Heart right ventricle (tissue), 16 donors: ENCODE data around the gene GAS6. TPM values are rescaled to one million over a fixed set of nuclear protein-coding genes. Genes with fewer than 3 reads are reported as not detected.
"Not testable (repeated sequence)": the region's sequence is repeated elsewhere in the genome, so short reads cannot be mapped to it uniquely, and the experiment has no call there.

Experiments
- ATAC-seq, 8 donors: fragments of 200-7000 bp; cut with Tn5 transposase; one replicate each; pipeline ENCODE4 v1.9.1; 2020; ENCODE audit warnings: mild to moderate bottlenecking in 8 of 8, moderate library complexity in 8 of 8, moderate number of reproducible peaks in 1 of 8
- DNase-seq, 2 donors: peaks; one replicate each; pipeline ENCODE4 v3.0.0-alpha.2; 2020
- H3K27ac ChIP-seq, 10 donors: fragments of 200-600 bp; sonication (generic) in 2 of 10; one replicate each; pipeline versions ENCODE4 v1.5.0 to v1.8.0; 2020 to 2022; ENCODE audit warnings: mild to moderate bottlenecking in 3 of 10
- H3K27me3 ChIP-seq, 7 donors: fragments of 200-600 bp; one replicate each; pipeline ENCODE4 v1.8.0; 2021 to 2022; ENCODE audit warnings: mild to moderate bottlenecking in 2 of 7
- H3K36me3 ChIP-seq, 9 donors: fragments of 200-600 bp; sonication (generic) in 1 of 9; one replicate each; pipeline versions ENCODE4 v1.5.0 to v1.8.0; 2020 to 2022; ENCODE audit warnings: mild to moderate bottlenecking in 2 of 9
- H3K4me1 ChIP-seq, 9 donors: fragments of 200-600 bp; sonication (generic) in 1 of 9; one replicate each; pipeline versions ENCODE4 v1.5.0 to v1.8.0; 2020 to 2022; ENCODE audit warnings: mild to moderate bottlenecking in 4 of 9
- H3K4me3 ChIP-seq, 10 donors: fragments of 200-600 bp; sonication (generic) in 2 of 10; one replicate each; pipeline versions ENCODE4 v1.5.0 to v1.8.0; 2020 to 2022; ENCODE audit warnings: mild to moderate bottlenecking in 7 of 10, moderate library complexity in 2 of 10
- H3K9me3 ChIP-seq, 11 donors: fragments of 200-600 bp in 10 of 11; sonication (generic) in 2 of 11; one replicate each; pipeline versions ENCODE4 v1.5.0 to v1.8.0; 2013 to 2022; ENCODE audit warnings: mild to moderate bottlenecking in 2 of 11, control low read depth in 1 of 11, moderate library complexity in 1 of 11
- CTCF ChIP-seq, 9 donors: fragments of 200-600 bp; sonication (generic) in 2 of 9; IDR thresholded peaks; one replicate each; pipeline versions ENCODE4 v1.5.0 to v1.8.0; 2021 to 2022; ENCODE audit warnings: antibody characterized with exemption in 9 of 9, mild to moderate bottlenecking in 5 of 9, moderate library complexity in 1 of 9
- WGBS, 2 donors: extraction: QIAGEN DNeasy Blood & Tissue Kit; methylation state at CpG; one replicate each; pipeline ENCODE4 v1.1.7; 2013; ENCODE audit warnings: inconsistent platforms in 1 of 2; 5-methylcytosine and 5-hydroxymethylcytosine counted together
- intact Hi-C, 10 donors: fragments of 100-400 bp; cut with DNase I; formaldehyde crosslinking; loops; one replicate each; pipeline versions ENCODE4 v1.11.1 to v1.14.2; 2022
- polyA plus RNA-seq, 2 donors: library from polyadenylated mRNA; stranded (reverse); fragments of 200-250 nt; gene quantifications; one replicate each; pipeline ENCODE4 v1.2.3, GENCODE V29; 2013
- total RNA-seq, 10 donors: library from RNA; stranded (reverse); fragmentation: NEBNext Ultra II Directional in 3 of 10; extraction: Animal tissue kit (Norgen Biotek cat#: 25700) in 3 of 10; gene quantifications; one replicate each; pipeline versions ENCODE4 v1.2.1 to v1.2.4, GENCODE V29; 2021 to 2023
- donor health status: Arrhythmogenic right ventricular cardiomyopathy.
- donor health status: ischemic (EF 13 %, LVEDD 7.1; RV severe dilation, severe dysfunction).
- donor health status: healthy with polysubstance abuse.
- donor health status: DM: no; HTN: yes; CAD: no.
- donor health status: DM: no; HTN: no; CAD: no.
- donor health status: ischemic (EF 25% LVEDD 6.9; RV normal size, moderate dysfunction).
- donor health status: ischemic (EF 25% LVEDD 5.7; RV mildly dilated, moderate dysfunction).
- donor health status: healthy.
- donor health status: DM: yes; HTN: yes; CAD: no.
- donor health status: Ischemic cardiomyopathy.
- donor health status: ischemic (EF 35%, LVEDD 5.7; RV mildly dilated, moderate dysfunction).
- donor health status: nonischemic (EF 11% LVEDD 7.7; RV severe dilation, severe dysfunction).
- donor health status: DM: yes; HTN: yes; CAD: no.
- donor health status: PGD.
- donor health status: ischemic (EF 29% LVEDD 5.4; RV normal size, mild dysfunction).
- donor health status: nonischemic (EF 23%, LVEDD 6.1; RV moderate dilation, normal function).

The GAS6 gene
- total and polyA plus RNA-seq, 12 donors: 113 to 280 (median 174) TPM

GRCh38 chr13:113835461-113836270 lies 28.2 kb downstream of the GAS6 start:
- no peak for TF ChIP-seq CTCF (IDR thresholded peaks at IDR 0.05)
- Histone ChIP-seq H3K36me3 (peaks cover 0 to 59% (median 25%) of the 10 kb centered on the region in 9 donors), H3K27me3 (no peaks in the 10 kb centered on the region), H3K4me1 (peaks cover 29 to 40% (median 40%) of the 10 kb centered on the region in 9 donors), H3K27ac (no peak overlapping the region), H3K9me3 (no peaks in the 10 kb centered on the region), H3K4me3 (no peak overlapping the region)
- ATAC-seq (no peak), DNase-seq (peak in 1 of 2 donors; percentile 8)
- intact Hi-C loops: loop anchor here in 2 of 10 donors (2.0 kb wide), 1 partner anchor 15 kb away; no protein-coding TSS in a partner anchor
- WGBS, 2 donors: 89 to 91% methylated on average over 37 of the region's 37 CpGs

- WGBS, 2 donors: 93 to 94% methylated on average over 36 to 38 of the region's 38 CpGs
- no peaks in the 10 kb centered on the region for H3K9me3 ChIP-seq
- intact Hi-C loops: no loop called here
- H3K4me3 ChIP-seq: no peak overlapping the region
- H3K27me3 ChIP-seq: no peaks in the 10 kb centered on the region
- peaks cover 0 to 56% (median 25%) of the 10 kb centered on the region in 9 donors for H3K36me3 ChIP-seq
- DNase-seq: peak in 1 of 2 donors; percentile 14
- no peak overlapping the region for H3K27ac ChIP-seq
- no peak for TF ChIP-seq CTCF (IDR thresholded peaks at IDR 0.05)
- H3K4me1 ChIP-seq: peaks cover 24 to 30% (median 30%) of the 10 kb centered on the region in 9 donors
- ATAC-seq: no peak
Observed at GRCh38 chr13:113834496-113835200, 29.2 kb downstream of the GAS6 start.

GRCh38 chr13:113834006-113834405 lies 29.9 kb downstream of the GAS6 start:
- intact Hi-C loops, H3K9me3 ChIP-seq, H3K27ac ChIP-seq, H3K27me3 ChIP-seq, H3K4me3 ChIP-seq, ATAC-seq: not testable (repeated sequence)
- Histone ChIP-seq H3K4me1 (peaks cover 19 to 24% (median 23%) of the 10 kb centered on the region in 9 donors), H3K36me3 (peaks cover 0 to 53% (median 25%) of the 10 kb centered on the region in 9 donors)
- DNase-seq: peak in 1 of 2 donors; percentile 12
- 85 to 94% methylated on average over 17 of the region's 17 CpGs for WGBS, 2 donors

- peaks cover 0 to 58% (median 28%) of the 10 kb centered on the region in 9 donors for H3K36me3 ChIP-seq
- no peak for TF ChIP-seq CTCF (IDR thresholded peaks at IDR 0.05)
- H3K27me3 ChIP-seq: no peaks in the 10 kb centered on the region
- intact Hi-C loops: no loop called here
- no peak for ATAC-seq
- no peaks in the 10 kb centered on the region for H3K9me3 ChIP-seq
- peaks cover 14 to 16% (median 16%) of the 10 kb centered on the region in 9 donors for H3K4me1 ChIP-seq
- no peak overlapping the region for H3K4me3 ChIP-seq
- H3K27ac ChIP-seq: no peak overlapping the region
- WGBS, 2 donors: 91 to 92% methylated on average over 25 of the region's 25 CpGs
- peak in 1 of 2 donors; percentile 10 for DNase-seq
Observed at GRCh38 chr13:113833111-113833830, 30.6 kb downstream of the GAS6 start.
